Psoas muscle (tissue), 8 donors: ENCODE results near the gene CHST6. TPM values are rescaled to one million over a fixed set of nuclear protein-coding genes. Genes with fewer than 3 reads are reported as not detected.
"Not testable (repeated sequence)": the region's sequence is repeated elsewhere in the genome, so short reads cannot be mapped to it uniquely, and the experiment has no call there.

ENCODE experiments used
- ATAC-seq, 4 donors: fragments of 200-7000 bp; cut with Tn5 transposase; one replicate each; pipeline ENCODE4 v1.9.1; 2020; ENCODE audit warnings: moderate library complexity in 3 of 4, mild to moderate bottlenecking in 2 of 4
- DNase-seq, 2 donors: peaks; one replicate each; pipeline ENCODE4 v3.0.0-alpha.2; 2020
- H3K27ac ChIP-seq: fragments of 200-600 bp; one replicate; pipeline ENCODE4 v1.8.0; 2022
- H3K27me3 ChIP-seq, 3 donors: fragments of 200-600 bp in 1 of 3; one replicate each; pipeline versions ENCODE4 v1.6.1 to v1.8.0; 2013 to 2022; ENCODE audit warnings: low read length in 2 of 3, mild to moderate bottlenecking in 2 of 3, moderate library complexity in 1 of 3; ENCODE audit not compliant: insufficient read depth in 3 of 3
- H3K36me3 ChIP-seq, 2 donors: fragments of 200-600 bp in 1 of 2; one replicate each; pipeline versions ENCODE4 v1.6.1 to v1.8.0; 2013 to 2022; ENCODE audit warnings: low read depth in 1 of 2, mild to moderate bottlenecking in 1 of 2, moderate library complexity in 1 of 2; ENCODE audit not compliant: insufficient read depth in 1 of 2
- H3K4me1 ChIP-seq: fragments of 200-600 bp; one replicate; pipeline ENCODE4 v1.8.0; 2022
- H3K4me3 ChIP-seq: fragments of 200-600 bp; one replicate; pipeline ENCODE4 v1.8.0; 2022; ENCODE audit warnings: mild to moderate bottlenecking
- H3K9me3 ChIP-seq: fragments of 200-600 bp; one replicate; pipeline ENCODE4 v1.8.0; 2022
- CTCF ChIP-seq: fragments of 200-600 bp; IDR thresholded peaks from one replicate; pipeline ENCODE4 v1.8.0; 2022; ENCODE audit warnings: antibody characterized with exemption
- WGBS, 3 donors: extraction: QIAGEN DNeasy Blood & Tissue Kit; methylation state at CpG; one replicate each; pipeline versions ENCODE4 v1.1.6 to v1.1.7; 2013; 5-methylcytosine and 5-hydroxymethylcytosine counted together
- intact Hi-C, 2 donors: fragments of 100-400 bp; cut with DNase I; formaldehyde crosslinking; loops; one replicate each; pipeline versions ENCODE4 v1.11.0 to v1.14.2; 2022
- polyA plus RNA-seq, 3 donors: library from polyadenylated mRNA; stranded (reverse); fragments of 200-250 nt; gene quantifications; one replicate each; pipeline ENCODE4 v1.2.3, GENCODE V29; 2013
- total RNA-seq, 4 donors: library from RNA; stranded (reverse); fragmentation: NEBNext Ultra II Directional in 2 of 4; extraction: Animal tissue kit (Norgen Biotek cat#: 25700) in 2 of 4; gene quantifications; one replicate each; pipeline versions ENCODE4 v1.2.1 to v1.2.4, GENCODE V29; 2021 to 2023
- donor health status: healthy with polysubstance abuse.
- donor health status: DM: no; HTN: no; CAD: no; lungs with moderate emphysema.
- donor health status: Bipolar disorder and iron deficiency.
- donor health status: healthy.
- donor health status: DM: yes; HTN: yes; CAD: no.
- donor health status: DM: no; HTN: no; CAD: no.
- donor health status: DM: no; HTN: no; CAD: no.
- donor health status: DM: yes; HTN: yes; CAD: no.

CHST6 gene
- total and polyA plus RNA-seq, 7 donors: 0.01 to 5.8 (median 0.15) TPM

GRCh38 chr16:75458029-75458428 is 37.2 kb downstream of the CHST6 start:
- no peaks in the 10 kb centered on the region for H3K9me3 ChIP-seq
- H3K27me3 ChIP-seq: no peaks in the 10 kb centered on the region
- no peak for TF ChIP-seq CTCF
- DNase-seq: no peak
- no peak overlapping the region for H3K4me3 ChIP-seq
- no peak overlapping the region for H3K27ac ChIP-seq
- intact Hi-C loops: no loop called here
- H3K36me3 ChIP-seq: no peaks in the 10 kb centered on the region
- peaks cover 9% of the 10 kb centered on the region for H3K4me1 ChIP-seq
- WGBS, 3 donors: 95 to 96% (median 95%) methylated on average over 4 of the region's 4 CpGs
- no peak for ATAC-seq

GRCh38 chr16:75457485-75458021 is 37.7 kb downstream of the CHST6 start:
- peaks cover 5% of the 10 kb centered on the region for H3K4me1 ChIP-seq
- no peaks in the 10 kb centered on the region for H3K36me3 ChIP-seq
- no peak overlapping the region for H3K27ac ChIP-seq
- H3K27me3 ChIP-seq: no peaks in the 10 kb centered on the region
- no peak for ATAC-seq
- 94 to 99% (median 97%) methylated on average over 5 of the region's 5 CpGs for WGBS, 3 donors
- H3K4me3 ChIP-seq: no peak overlapping the region
- TF ChIP-seq CTCF: no peak
- intact Hi-C loops: no loop called here
- DNase-seq: no peak
- H3K9me3 ChIP-seq: no peaks in the 10 kb centered on the region

- ATAC-seq (no peak), DNase-seq (no peak)
- no peaks in the 10 kb centered on the region for H3K9me3 ChIP-seq
- intact Hi-C loops: no loop called here
- no peak for TF ChIP-seq CTCF
- H3K36me3 ChIP-seq: no peaks in the 10 kb centered on the region
- peaks cover 4% of the 10 kb centered on the region for H3K4me1 ChIP-seq
- WGBS, 3 donors: 67 to 80% (median 78%) methylated on average over 1 of the region's 1 CpG
- H3K27me3 ChIP-seq: no peaks in the 10 kb centered on the region
- H3K27ac ChIP-seq: no peak overlapping the region
- H3K4me3 ChIP-seq: no peak overlapping the region
Observed at GRCh38 chr16:75456971-75457370, 38.3 kb downstream of the CHST6 start.

GRCh38 chr16:75456486-75456885 is 38.8 kb downstream of the CHST6 start:
- H3K4me3 ChIP-seq, H3K36me3 ChIP-seq, intact Hi-C loops, H3K27ac ChIP-seq, H3K4me1 ChIP-seq, H3K9me3 ChIP-seq, DNase-seq, H3K27me3 ChIP-seq: not testable (repeated sequence)
- WGBS, 3 donors: 53 to 76% (median 69%) methylated on average over 4 of the region's 4 CpGs
- peak in 1 of 4 donors; percentile 29 for ATAC-seq

GRCh38 chr16:75455677-75456076 is 39.6 kb downstream of the CHST6 start:
- ATAC-seq: no peak
- 77 to 87% (median 85%) methylated on average over 5 of the region's 5 CpGs for WGBS, 3 donors

More at GRCh38 chr16:75455677-75456076, 39.6 kb downstream of the CHST6 start:
- Histone ChIP-seq H3K27me3 (no peaks in the 10 kb centered on the region), H3K4me1 (no peaks in the 10 kb centered on the region), H3K36me3 (peaks cover 0 to 10% of the 10 kb centered on the region in 2 donors), H3K9me3 (no peaks in the 10 kb centered on the region), H3K27ac (no peak overlapping the region), H3K4me3 (no peak overlapping the region)
- intact Hi-C loops: no loop called here
- no peak for TF ChIP-seq CTCF
- no peak for DNase-seq
